SK-N-SH (cell line): ENCODE data around the gene LPO. TPM values are rescaled to one million over a fixed set of nuclear protein-coding genes. Genes with fewer than 3 reads are reported as not detected.

Experiments
- CTCF ChIA-PET: fragments of 300-600, 350-600 bp; formaldehyde crosslinking; extraction: SDS; loops from one replicate; lab custom pipeline; 2021; lab: Yijun Ruan, JAX
- POLR2A ChIA-PET: fragments of 350-600 bp; sonication (Branson Sonifier 250); formaldehyde crosslinking; extraction: SDS; loops from one replicate; lab custom pipeline; 2020; ENCODE audit warnings: antibody characterized with exemption, inconsistent platforms; lab: Yijun Ruan, JAX
- DNase-seq: peaks from one replicate; pipeline ENCODE4 v3.0.0; 2012
- H2AFZ ChIP-seq: fragments of 200-600 bp; sonication (generic); 2 replicates; pipeline ENCODE4 v1.8.1; 2016; ENCODE audit warnings: antibody characterized with exemption, mild to moderate bottlenecking, low read depth
- H3F3A ChIP-seq: fragments of 200-600 bp; sonication (generic); replicated peaks from 2 replicates; pipeline ENCODE3; 2016; ENCODE audit warnings: antibody characterized with exemption, mild to moderate bottlenecking; ENCODE audit not compliant: insufficient read depth
- H3K27ac ChIP-seq, 2 experiments: fragments of 200-500 bp in 1 of 2; fragments of 200-600 bp in 1 of 2; sonication (Bioruptor generic) in 1 of 2; sonication (generic), shearing (Covaris generic) in 1 of 2; 2 replicates each; pipeline versions ENCODE4 v1.5.1 to v1.6.1; 2014 to 2016; ENCODE audit warnings: low read depth in 2 of 2, inconsistent platforms in 1 of 2, low read length in 1 of 2, mild to moderate bottlenecking in 1 of 2, mixed read lengths in 1 of 2
- H3K27me3 ChIP-seq: fragments of 200-600 bp; sonication (generic), shearing (Covaris generic); 2 replicates; pipeline ENCODE4 v1.6.1; 2016; ENCODE audit warnings: mixed run types; ENCODE audit not compliant: insufficient read depth
- H3K36me3 ChIP-seq, 2 experiments: fragments of 200-500 bp in 1 of 2; fragments of 200-600 bp in 1 of 2; sonication (Bioruptor generic) in 1 of 2; sonication (generic) in 1 of 2; replicated peaks in 1 of 2; 2 replicates each; pipeline versions ENCODE3 to v1.5.1; 2014 to 2016; ENCODE audit warnings: low read length in 1 of 2, mild to moderate bottlenecking in 1 of 2; ENCODE audit not compliant: insufficient read depth in 2 of 2, control insufficient read depth in 1 of 2
- H3K4me1 ChIP-seq, 2 experiments: fragments of 200-500 bp in 1 of 2; fragments of 200-600 bp in 1 of 2; sonication (Bioruptor generic) in 1 of 2; sonication (generic), shearing (Covaris generic) in 1 of 2; 2 replicates each; pipeline versions ENCODE4 v1.5.1 to v1.6.1; 2014 to 2016; ENCODE audit warnings: low read depth in 1 of 2, low read length in 1 of 2, mixed run types in 1 of 2; ENCODE audit not compliant: insufficient read depth in 2 of 2, control insufficient read depth in 1 of 2
- H3K4me2 ChIP-seq: fragments of 200-600 bp; sonication (generic), shearing (Covaris generic); 2 replicates; pipeline ENCODE4 v1.6.1; 2017; ENCODE audit warnings: mixed run types
- H3K4me3 ChIP-seq, 2 experiments: fragments of 200-500 bp in 1 of 2; fragments of 200-600 bp in 1 of 2; sonication (Bioruptor generic) in 1 of 2; sonication (generic), shearing (Covaris generic) in 1 of 2; 2 replicates each; pipeline versions ENCODE4 v1.5.1 to v1.8.1; 2014 to 2016; ENCODE audit warnings: low read depth in 2 of 2, inconsistent platforms in 1 of 2, low read length in 1 of 2, mild to moderate bottlenecking in 1 of 2, mixed read lengths in 1 of 2, moderate library complexity in 1 of 2
- H3K79me2 ChIP-seq: fragments of 200-600 bp; sonication (generic); 2 replicates; pipeline ENCODE4 v1.8.1; 2017; ENCODE audit warnings: mild to moderate bottlenecking; ENCODE audit not compliant: insufficient read depth
- H3K9ac ChIP-seq: fragments of 200-600 bp; sonication (generic); 2 replicates; pipeline ENCODE4 v1.6.1; 2017; ENCODE audit warnings: mixed run types
- H3K9me2 ChIP-seq: fragments of 200-600 bp; sonication (generic); 2 replicates; pipeline ENCODE4 v1.6.1; 2017; ENCODE audit warnings: mixed run types
- H3K9me3 ChIP-seq: fragments of 200-600 bp; sonication (generic); 2 replicates; pipeline ENCODE4 v1.6.1; 2017; ENCODE audit warnings: mixed run types, mild to moderate bottlenecking, moderate library complexity
- H4K20me1 ChIP-seq: fragments of 200-600 bp; sonication (generic); 2 replicates; pipeline ENCODE4 v1.6.1; 2017; ENCODE audit warnings: mild to moderate bottlenecking, mixed run types; ENCODE audit not compliant: insufficient read depth
- CHD2 ChIP-seq: fragments of 150-350 bp; IDR thresholded peaks from 2 replicates; pipeline ENCODE4 v1.6.1; 2018; ENCODE audit warnings: low read length; ENCODE audit not compliant: partially characterized antibody
- ELF1 ChIP-seq: IDR thresholded peaks from 2 replicates; pipeline ENCODE4 v1.4.0; 2012
- EP300 ChIP-seq, 2 experiments: IDR thresholded peaks; 2 replicates each; pipeline versions ENCODE4 v1.4.0 to v1.6.1; 2012; ENCODE audit warnings: borderline replicate concordance in 1 of 2, low read depth in 1 of 2, low read length in 1 of 2
- EZH2phosphoT487 ChIP-seq: fragments of 200-600 bp; sonication (generic); IDR thresholded peaks from 2 replicates; pipeline ENCODE4 v1.6.1; 2017; ENCODE audit warnings: low read depth, mixed run types, mild to moderate bottlenecking, antibody characterized with exemption, moderate library complexity, borderline replicate concordance
- FOSL2 ChIP-seq: IDR thresholded peaks from 2 replicates; pipeline ENCODE4 v1.4.0; 2012; ENCODE audit warnings: low read depth, mild to moderate bottlenecking, moderate library complexity, borderline replicate concordance
- GABPA ChIP-seq: IDR thresholded peaks from 2 replicates; pipeline ENCODE4 v1.4.0; 2012; ENCODE audit warnings: low read depth, mild to moderate bottlenecking
- GATA2 ChIP-seq: sonication (generic); formaldehyde crosslinking; IDR thresholded peaks from 2 replicates; pipeline ENCODE4 v1.5.0; 2020; ENCODE audit warnings: mild to moderate bottlenecking, missing genetic modification reagents
- MEF2A ChIP-seq: IDR thresholded peaks from 2 replicates; pipeline ENCODE4 v1.4.0; 2012; ENCODE audit warnings: low read depth, borderline replicate concordance
- NFIC ChIP-seq: IDR thresholded peaks from 2 replicates; pipeline ENCODE4 v1.4.0; 2012; ENCODE audit warnings: borderline replicate concordance
- POLR2AphosphoS5 ChIP-seq: IDR thresholded peaks from 2 replicates; pipeline ENCODE4 v1.6.1; 2012; ENCODE audit warnings: low read depth, low read length
- SMC3 ChIP-seq: IDR thresholded peaks from 2 replicates; pipeline ENCODE4 v1.6.1; 2012; ENCODE audit warnings: low read depth, low read length, improper control_type of control experiment
- TEAD4 ChIP-seq: IDR thresholded peaks from 2 replicates; pipeline ENCODE4 v1.4.0; 2012; ENCODE audit warnings: mild to moderate bottlenecking, borderline replicate concordance; ENCODE audit not compliant: insufficient read depth
- YY1 ChIP-seq: IDR thresholded peaks from 2 replicates; pipeline ENCODE4 v1.4.0; 2012; ENCODE audit warnings: low read depth, mild to moderate bottlenecking
- WGBS: methylation state at CpG from one replicate; pipeline ENCODE4 v1.1.6; 2017; ENCODE audit warnings: low lambda C conversion rate; 5-methylcytosine and 5-hydroxymethylcytosine counted together
- polyA plus RNA-seq, 3 experiments: library from polyadenylated mRNA; depleted of rRNA; stranded (reverse); fragments of >200 nt; gene quantifications; 2 replicates each; pipeline ENCODE4 v1.2.3, GENCODE V29; 2012
- TF ChIP-seq, protein P1 (sequence below): fragments of 150-350 bp; IDR thresholded peaks from 2 replicates; pipeline ENCODE4 v1.6.1; 2016; ENCODE audit warnings: mild to moderate bottlenecking, low read depth, low read length
- TF ChIP-seq, protein P2 (sequence below): IDR thresholded peaks from 2 replicates; pipeline ENCODE4; 2012
- TF ChIP-seq, protein P3 (sequence below): fragments of 200-600 bp; sonication (generic); IDR thresholded peaks from 2 replicates; pipeline ENCODE4 v1.6.1; 2017; ENCODE audit warnings: antibody characterized with exemption, mild to moderate bottlenecking, moderate library complexity
- TF ChIP-seq, protein P4 (sequence below): IDR thresholded peaks from 2 replicates; pipeline ENCODE4 v1.4.0; 2012; ENCODE audit warnings: low read depth, borderline replicate concordance
- TF ChIP-seq, protein P5 (sequence below): IDR thresholded peaks from 2 replicates; pipeline ENCODE4 v1.4.0; 2012; ENCODE audit warnings: low read depth

The LPO gene
- polyA plus RNA-seq, 1 of the 3 experiments (the other 2 are of a cell fraction): not detected

DNA sequence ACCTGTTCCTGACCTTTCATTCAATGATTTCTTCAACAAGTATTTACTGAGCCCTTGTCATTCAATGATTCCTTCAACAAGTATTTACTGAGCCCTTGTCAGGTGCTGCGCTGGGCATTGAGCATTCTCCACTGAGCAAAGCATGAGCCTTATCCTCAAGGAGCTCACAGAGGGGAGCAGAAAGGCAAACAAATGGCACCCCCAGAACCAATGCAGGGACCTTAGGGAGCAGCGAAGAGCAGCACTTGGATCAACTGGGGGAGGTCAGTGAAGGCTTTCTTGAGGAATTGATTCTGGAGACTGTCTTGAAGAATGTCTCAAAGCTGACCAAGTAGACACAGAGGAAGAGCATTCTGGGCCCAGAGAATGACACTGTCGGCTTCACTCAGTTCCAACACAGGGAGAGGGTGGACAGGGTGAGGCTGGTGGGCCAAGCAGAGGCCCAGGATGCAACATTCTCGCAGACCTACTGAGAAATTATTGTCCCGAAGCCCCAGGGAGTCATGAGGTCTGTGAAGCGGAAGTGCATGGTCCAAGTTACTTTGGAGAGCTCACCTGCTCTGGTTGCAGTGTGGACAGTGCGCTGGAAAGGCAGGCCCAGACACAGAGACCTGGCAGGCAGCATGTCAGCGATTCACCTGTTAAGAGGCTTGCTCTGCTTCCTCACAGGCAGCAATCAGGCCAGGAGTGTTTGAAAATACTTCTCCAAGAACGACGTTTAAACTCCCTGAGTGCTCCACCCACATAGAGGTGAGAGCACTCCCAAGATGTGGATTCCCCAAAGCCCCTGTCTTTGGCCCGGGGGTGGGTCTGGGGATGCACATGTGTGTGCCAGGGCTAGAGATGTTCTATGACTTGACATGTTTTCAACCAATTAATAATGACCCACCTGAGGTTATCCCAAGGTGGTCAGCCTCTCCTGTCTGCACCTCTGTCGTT, 45.6 kb downstream of the LPO start:
- POLR2A ChIA-PET: no interaction called here
- Histone ChIP-seq H3K9me2 (no peaks in the 10 kb centered on the region), H3K27me3 (peaks cover 43% of the 10 kb centered on the region; the same call in 1 of the 2 replicates), H3K27ac (no peak overlapping the region), H2AFZ (no peak overlapping the region), H3K9me3 (no peaks in the 10 kb centered on the region), H4K20me1 (no peaks in the 10 kb centered on the region), H3K4me3 (no peak overlapping the region), H3F3A (no peaks in the 10 kb centered on the region), H3K79me2 (no peaks in the 10 kb centered on the region), H3K4me1 (no peaks in the 10 kb centered on the region), H3K36me3 (no peaks in the 10 kb centered on the region), H3K4me2 (no peak overlapping the region), H3K9ac (no peak overlapping the region)
- CTCF ChIA-PET: interaction anchor here (0.8 to 2.3 kb wide), 2 partner anchors 34 to 64 kb away, joined by 3 to 9 read pairs; no protein-coding TSS in a partner anchor
- DNase-seq: no peak
- WGBS: 25% methylated on average over 12 of the region's 12 CpGs
- TF ChIP-seq MEF2A: no peak
- TF ChIP-seq, protein P1, sequence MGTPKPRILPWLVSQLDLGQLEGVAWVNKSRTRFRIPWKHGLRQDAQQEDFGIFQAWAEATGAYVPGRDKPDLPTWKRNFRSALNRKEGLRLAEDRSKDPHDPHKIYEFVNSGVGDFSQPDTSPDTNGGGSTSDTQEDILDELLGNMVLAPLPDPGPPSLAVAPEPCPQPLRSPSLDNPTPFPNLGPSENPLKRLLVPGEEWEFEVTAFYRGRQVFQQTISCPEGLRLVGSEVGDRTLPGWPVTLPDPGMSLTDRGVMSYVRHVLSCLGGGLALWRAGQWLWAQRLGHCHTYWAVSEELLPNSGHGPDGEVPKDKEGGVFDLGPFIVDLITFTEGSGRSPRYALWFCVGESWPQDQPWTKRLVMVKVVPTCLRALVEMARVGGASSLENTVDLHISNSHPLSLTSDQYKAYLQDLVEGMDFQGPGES: no peak
- TF ChIP-seq GATA2: no peak
- TF ChIP-seq ELF1: no peak
- no peak for TF ChIP-seq GABPA
- TF ChIP-seq CHD2: no peak
- TF ChIP-seq FOSL2: no peak
- TF ChIP-seq, protein P2, sequence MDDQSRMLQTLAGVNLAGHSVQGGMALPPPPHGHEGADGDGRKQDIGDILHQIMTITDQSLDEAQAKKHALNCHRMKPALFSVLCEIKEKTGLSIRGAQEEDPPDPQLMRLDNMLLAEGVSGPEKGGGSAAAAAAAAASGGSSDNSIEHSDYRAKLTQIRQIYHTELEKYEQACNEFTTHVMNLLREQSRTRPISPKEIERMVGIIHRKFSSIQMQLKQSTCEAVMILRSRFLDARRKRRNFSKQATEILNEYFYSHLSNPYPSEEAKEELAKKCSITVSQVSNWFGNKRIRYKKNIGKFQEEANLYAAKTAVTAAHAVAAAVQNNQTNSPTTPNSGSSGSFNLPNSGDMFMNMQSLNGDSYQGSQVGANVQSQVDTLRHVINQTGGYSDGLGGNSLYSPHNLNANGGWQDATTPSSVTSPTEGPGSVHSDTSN: no peak
- TF ChIP-seq YY1: no peak
- TF ChIP-seq EP300 (IDR thresholded peaks at IDR 0.05; ENCODE audit: borderline replicate concordance in 1 of 2, low read depth in 1 of 2, low read length in 1 of 2): no peak
- no peak for TF ChIP-seq EZH2phosphoT487
- TF ChIP-seq, protein P3, sequence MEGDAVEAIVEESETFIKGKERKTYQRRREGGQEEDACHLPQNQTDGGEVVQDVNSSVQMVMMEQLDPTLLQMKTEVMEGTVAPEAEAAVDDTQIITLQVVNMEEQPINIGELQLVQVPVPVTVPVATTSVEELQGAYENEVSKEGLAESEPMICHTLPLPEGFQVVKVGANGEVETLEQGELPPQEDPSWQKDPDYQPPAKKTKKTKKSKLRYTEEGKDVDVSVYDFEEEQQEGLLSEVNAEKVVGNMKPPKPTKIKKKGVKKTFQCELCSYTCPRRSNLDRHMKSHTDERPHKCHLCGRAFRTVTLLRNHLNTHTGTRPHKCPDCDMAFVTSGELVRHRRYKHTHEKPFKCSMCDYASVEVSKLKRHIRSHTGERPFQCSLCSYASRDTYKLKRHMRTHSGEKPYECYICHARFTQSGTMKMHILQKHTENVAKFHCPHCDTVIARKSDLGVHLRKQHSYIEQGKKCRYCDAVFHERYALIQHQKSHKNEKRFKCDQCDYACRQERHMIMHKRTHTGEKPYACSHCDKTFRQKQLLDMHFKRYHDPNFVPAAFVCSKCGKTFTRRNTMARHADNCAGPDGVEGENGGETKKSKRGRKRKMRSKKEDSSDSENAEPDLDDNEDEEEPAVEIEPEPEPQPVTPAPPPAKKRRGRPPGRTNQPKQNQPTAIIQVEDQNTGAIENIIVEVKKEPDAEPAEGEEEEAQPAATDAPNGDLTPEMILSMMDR: no peak
- TF ChIP-seq NFIC: no peak
- no peak for TF ChIP-seq SMC3
- TF ChIP-seq, protein P4, sequence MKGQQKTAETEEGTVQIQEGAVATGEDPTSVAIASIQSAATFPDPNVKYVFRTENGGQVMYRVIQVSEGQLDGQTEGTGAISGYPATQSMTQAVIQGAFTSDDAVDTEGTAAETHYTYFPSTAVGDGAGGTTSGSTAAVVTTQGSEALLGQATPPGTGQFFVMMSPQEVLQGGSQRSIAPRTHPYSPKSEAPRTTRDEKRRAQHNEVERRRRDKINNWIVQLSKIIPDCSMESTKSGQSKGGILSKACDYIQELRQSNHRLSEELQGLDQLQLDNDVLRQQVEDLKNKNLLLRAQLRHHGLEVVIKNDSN: no peak
- no peak for TF ChIP-seq TEAD4
- TF ChIP-seq, protein P5, sequence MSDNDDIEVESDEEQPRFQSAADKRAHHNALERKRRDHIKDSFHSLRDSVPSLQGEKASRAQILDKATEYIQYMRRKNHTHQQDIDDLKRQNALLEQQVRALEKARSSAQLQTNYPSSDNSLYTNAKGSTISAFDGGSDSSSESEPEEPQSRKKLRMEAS: no peak
- TF ChIP-seq POLR2AphosphoS5: no peak
